Upper lobe of left lung (tissue), 6 donors: ENCODE results near the gene PACSIN3. TPM values are rescaled to one million over a fixed set of nuclear protein-coding genes. Genes with fewer than 3 reads are reported as not detected.

Source experiments
- ATAC-seq, 2 donors: fragments of 200-7000 bp; cut with Tn5 transposase; one replicate each; pipeline ENCODE4 v1.9.1; 2022; ENCODE audit warnings: mild to moderate bottlenecking in 2 of 2, moderate library complexity in 2 of 2; ENCODE audit not compliant: low FRiP score in 2 of 2
- DNase-seq, 2 donors: peaks; one replicate each; pipeline ENCODE4 v3.0.0-alpha.2; 2019 to 2020
- H3K27ac ChIP-seq, 4 donors: fragments of 200-600 bp; sonication (generic); one replicate each; pipeline ENCODE4 v1.5.1; 2016 to 2019
- H3K27me3 ChIP-seq, 4 donors: fragments of 200-600 bp; sonication (generic); one replicate each; pipeline ENCODE4 v1.5.1; 2017 to 2019
- H3K36me3 ChIP-seq, 4 donors: fragments of 200-600 bp; sonication (generic); one replicate each; pipeline ENCODE4 v1.5.1; 2016 to 2019
- H3K4me1 ChIP-seq, 4 donors: fragments of 200-600 bp; sonication (generic); one replicate each; pipeline ENCODE4 v1.5.1; 2018 to 2019
- H3K4me3 ChIP-seq, 4 donors: fragments of 200-600 bp; sonication (generic); one replicate each; pipeline ENCODE4 v1.5.1; 2017 to 2019; ENCODE audit warnings: mild to moderate bottlenecking in 2 of 4, moderate library complexity in 1 of 4
- H3K9me3 ChIP-seq, 4 donors: fragments of 200-600 bp; sonication (generic); one replicate each; pipeline ENCODE4 v1.5.1; 2018 to 2019
- EP300 ChIP-seq, 4 donors: sonication (generic); formaldehyde crosslinking; IDR thresholded peaks; one replicate each; pipeline ENCODE4 v1.5.1; 2017; ENCODE audit warnings: antibody characterized with exemption in 4 of 4, control low read depth in 2 of 4
- POLR2A ChIP-seq, 4 donors: fragments of 450-650 bp; IDR thresholded peaks; one replicate each; pipeline ENCODE4 v1.5.1; 2016 to 2017; ENCODE audit warnings: antibody characterized with exemption in 4 of 4, mild to moderate bottlenecking in 2 of 4
- POLR2AphosphoS5 ChIP-seq, 2 donors: sonication (generic); formaldehyde crosslinking; IDR thresholded peaks; one replicate each; pipeline ENCODE4 v1.5.1; 2017; ENCODE audit warnings: antibody characterized with exemption in 2 of 2
- WGBS, 2 donors: methylation state at CpG; one replicate each; pipeline ENCODE4 v1.1.5; 2017 to 2018; 5-methylcytosine and 5-hydroxymethylcytosine counted together
- total RNA-seq, 6 donors: library from RNA; depleted of rRNA in 4 of 6; stranded (reverse); fragments of >200 nt in 4 of 6; gene quantifications; one replicate each; pipeline versions ENCODE4 v1.1.0 to v1.2.1, GENCODE V29; 2016 to 2021
- TF ChIP-seq, protein P1 (sequence below), 6 experiments: fragments of 450-650 bp in 4 of 6; fragments of 200-600 bp in 2 of 6; sonication (generic) in 2 of 6; IDR thresholded peaks; one replicate each; pipeline ENCODE4 v1.5.1; 2016 to 2019; ENCODE audit warnings: antibody characterized with exemption in 6 of 6
- donor health status: DM: no; HTN: no; CAD: no; lungs with moderate emphysema.
- donor health status: DM: no; HTN: yes; CAD: no; lungs with severe emphysema.

The PACSIN3 gene
- total RNA-seq, 6 donors from 2014 or later, result 26.8 to 97.4 (median 52.8) TPM

DNA sequence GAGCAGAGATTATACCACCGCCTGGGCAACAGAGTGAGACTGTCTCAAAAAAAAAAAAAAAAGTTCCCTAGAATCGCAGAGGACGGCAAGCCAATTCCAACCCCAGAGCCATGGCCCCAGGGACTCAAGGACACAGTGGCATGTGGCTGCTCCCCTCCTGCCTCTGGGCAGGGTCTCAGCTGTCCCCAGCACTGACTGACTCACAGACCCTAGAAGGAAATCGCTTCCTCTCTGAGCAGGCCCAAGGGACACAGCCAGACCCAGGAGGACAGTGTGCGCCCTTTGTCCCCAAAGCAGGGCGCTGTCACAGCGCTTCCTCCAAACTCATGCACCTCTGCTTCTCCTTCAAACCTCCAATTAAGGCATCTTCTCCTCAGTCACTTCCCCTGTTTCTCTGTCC, 2.3 kb downstream of the PACSIN3 start:
- WGBS, 2 donors, result 77 to 89% methylated on average over 7 of the region's 7 CpGs
- Histone ChIP-seq H3K4me3 (no peak overlapping the region), H3K27me3 (peaks cover 0 to 18% (median 2%) of the 10 kb centered on the region in 4 donors), H3K4me1 (peaks cover 18 to 45% (median 37%) of the 10 kb centered on the region in 4 donors), H3K36me3 (peaks cover 0 to 13% (median 0%) of the 10 kb centered on the region in 4 donors), H3K9me3 (no peaks in the 10 kb centered on the region), H3K27ac (peak overlapping the region in 3 of 4 donors; percentile 85 to 87 (median 87))
- TF ChIP-seq EP300 (IDR thresholded peaks at IDR 0.05) (no peak), POLR2AphosphoS5 (IDR thresholded peaks at IDR 0.05) (no peak), POLR2A (IDR thresholded peaks at IDR 0.05) (no peak)
- TF ChIP-seq, protein P1, sequence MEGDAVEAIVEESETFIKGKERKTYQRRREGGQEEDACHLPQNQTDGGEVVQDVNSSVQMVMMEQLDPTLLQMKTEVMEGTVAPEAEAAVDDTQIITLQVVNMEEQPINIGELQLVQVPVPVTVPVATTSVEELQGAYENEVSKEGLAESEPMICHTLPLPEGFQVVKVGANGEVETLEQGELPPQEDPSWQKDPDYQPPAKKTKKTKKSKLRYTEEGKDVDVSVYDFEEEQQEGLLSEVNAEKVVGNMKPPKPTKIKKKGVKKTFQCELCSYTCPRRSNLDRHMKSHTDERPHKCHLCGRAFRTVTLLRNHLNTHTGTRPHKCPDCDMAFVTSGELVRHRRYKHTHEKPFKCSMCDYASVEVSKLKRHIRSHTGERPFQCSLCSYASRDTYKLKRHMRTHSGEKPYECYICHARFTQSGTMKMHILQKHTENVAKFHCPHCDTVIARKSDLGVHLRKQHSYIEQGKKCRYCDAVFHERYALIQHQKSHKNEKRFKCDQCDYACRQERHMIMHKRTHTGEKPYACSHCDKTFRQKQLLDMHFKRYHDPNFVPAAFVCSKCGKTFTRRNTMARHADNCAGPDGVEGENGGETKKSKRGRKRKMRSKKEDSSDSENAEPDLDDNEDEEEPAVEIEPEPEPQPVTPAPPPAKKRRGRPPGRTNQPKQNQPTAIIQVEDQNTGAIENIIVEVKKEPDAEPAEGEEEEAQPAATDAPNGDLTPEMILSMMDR (IDR thresholded peaks at IDR 0.05), result no peak
- no peak for DNase-seq
- no peak for ATAC-seq

DNA sequence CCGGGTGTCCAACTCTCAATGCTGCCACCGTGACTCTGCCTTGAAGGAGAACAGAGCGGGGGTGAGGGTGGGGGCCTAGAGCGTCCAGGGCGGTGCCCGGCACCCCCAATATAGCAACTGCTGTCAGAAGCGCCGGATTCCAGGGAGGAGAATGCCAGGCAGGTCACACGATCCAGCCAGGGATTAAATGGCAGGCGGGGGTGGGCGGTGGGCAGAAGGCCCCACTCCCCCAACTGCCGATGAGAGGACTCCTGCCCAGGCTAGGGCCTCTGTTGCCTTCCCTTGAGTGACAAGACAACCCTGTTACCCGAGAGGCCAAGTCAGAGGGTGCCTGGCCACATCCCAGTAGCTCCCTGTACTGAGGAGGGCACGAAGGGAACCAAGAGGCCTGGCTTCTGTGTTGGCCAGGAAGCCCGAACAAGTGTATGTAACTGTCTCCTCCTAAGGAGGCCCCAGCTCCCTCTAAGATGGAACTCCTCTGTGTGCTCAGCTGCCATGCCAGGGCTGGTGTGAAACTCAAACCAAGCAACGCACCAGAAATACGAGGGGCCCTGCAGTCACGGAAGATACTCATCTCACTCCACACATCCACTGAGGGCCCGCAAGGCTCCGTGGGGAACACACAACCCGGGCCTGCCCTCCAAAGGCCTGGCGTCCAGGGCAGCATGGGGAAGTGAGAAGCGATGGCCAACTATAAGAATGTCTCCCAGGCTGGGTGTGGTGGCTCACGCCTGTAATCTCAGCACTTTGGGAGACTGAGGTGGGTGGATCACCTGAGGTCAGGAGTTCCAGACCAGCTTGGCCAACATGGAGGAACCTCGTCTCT, 3.0 kb downstream of the PACSIN3 start:
- peaks cover 0 to 18% (median 2%) of the 10 kb centered on the region in 4 donors for H3K27me3 ChIP-seq
- no peaks in the 10 kb centered on the region for H3K9me3 ChIP-seq
- peaks cover 0 to 13% (median 2%) of the 10 kb centered on the region in 4 donors for H3K36me3 ChIP-seq
- no peak overlapping the region for H3K4me3 ChIP-seq
- TF ChIP-seq, protein P1 (IDR thresholded peaks at IDR 0.05), result no peak
- TF ChIP-seq POLR2A (IDR thresholded peaks at IDR 0.05) (no peak), EP300 (IDR thresholded peaks at IDR 0.05) (no peak)
- 90 to 94% methylated on average over 3 to 24 of the region's 25 CpGs for WGBS, 2 donors
- peaks cover 17 to 41% (median 36%) of the 10 kb centered on the region in 4 donors for H3K4me1 ChIP-seq
- no peak overlapping the region for H3K27ac ChIP-seq
- ATAC-seq (no peak), DNase-seq (peak in 1 of 2 donors; percentile 60)

DNA sequence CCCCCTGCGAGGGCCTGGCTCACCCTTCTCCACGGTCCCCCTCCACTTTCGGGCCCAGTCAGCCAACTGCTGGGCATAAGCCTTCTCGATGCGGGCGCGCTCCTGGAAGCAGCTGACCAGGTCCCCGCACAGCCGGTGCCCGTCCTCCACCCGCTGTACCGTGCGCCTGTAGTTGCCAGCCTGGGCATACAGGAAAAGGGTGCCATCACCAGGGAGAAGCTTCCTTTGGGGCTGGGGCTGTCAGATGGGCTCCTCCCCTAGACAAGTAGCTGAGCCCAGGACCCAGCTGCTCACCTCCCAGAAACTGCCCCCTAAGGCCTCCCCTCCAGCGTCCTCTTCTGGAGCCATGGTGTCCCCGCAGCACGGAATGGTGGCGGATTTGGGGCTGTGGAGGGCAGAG, 3.9 kb downstream of the PACSIN3 start:
- ATAC-seq, result no peak
- DNase-seq, result peak in 1 of 2 donors; percentile 64
- peaks cover 0 to 13% (median 2%) of the 10 kb centered on the region in 4 donors for H3K36me3 ChIP-seq

DNA sequence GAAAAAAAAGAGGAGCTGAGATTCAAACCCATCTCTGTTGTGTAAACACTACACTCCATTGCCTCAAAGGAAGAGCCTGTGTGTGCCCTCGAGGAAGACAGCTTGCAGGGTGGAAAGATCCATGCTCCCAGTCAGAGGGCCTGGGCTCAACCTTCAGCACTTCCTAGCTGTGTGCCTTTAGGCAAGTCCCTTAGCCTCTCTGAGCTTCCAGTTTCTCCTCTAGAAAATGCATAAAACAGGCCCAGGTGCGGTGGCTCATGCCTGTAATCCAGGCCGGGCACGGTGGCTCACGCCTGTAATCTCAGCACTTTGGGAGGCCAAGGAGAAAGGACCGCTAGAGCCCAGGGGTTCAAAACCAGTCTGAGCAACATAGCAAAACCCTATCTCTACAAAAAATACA, 5.0 kb downstream of the PACSIN3 start:
- TF ChIP-seq POLR2AphosphoS5 (IDR thresholded peaks at IDR 0.05) (no peak), EP300 (IDR thresholded peaks at IDR 0.05) (no peak)
- Histone ChIP-seq H3K9me3 (no peaks in the 10 kb centered on the region), H3K4me3 (no peak overlapping the region), H3K27me3 (peaks cover 0 to 10% (median 2%) of the 10 kb centered on the region in 4 donors), H3K27ac (no peak overlapping the region), H3K36me3 (peaks cover 0 to 13% (median 2%) of the 10 kb centered on the region in 4 donors), H3K4me1 (peaks cover 10 to 32% (median 29%) of the 10 kb centered on the region in 4 donors)
- ATAC-seq, result no peak
- DNase-seq, result no peak
- WGBS, 2 donors, result 80 to 91% methylated on average over 6 of the region's 6 CpGs

More for the DNA sequence above, 3.9 kb downstream of the PACSIN3 start:
- TF ChIP-seq POLR2A (IDR thresholded peaks at IDR 0.05) (no peak), EP300 (IDR thresholded peaks at IDR 0.05) (no peak), POLR2AphosphoS5 (IDR thresholded peaks at IDR 0.05) (no peak)
- TF ChIP-seq, protein P1 (IDR thresholded peaks at IDR 0.05), result no peak
- H3K27ac ChIP-seq, result no peak overlapping the region
- WGBS, 2 donors, result 96 to 97% methylated on average over 15 to 17 of the region's 17 CpGs
- H3K9me3 ChIP-seq, result no peaks in the 10 kb centered on the region
- H3K27me3 ChIP-seq, result peaks cover 0 to 12% (median 2%) of the 10 kb centered on the region in 4 donors
- peaks cover 21 to 40% (median 37%) of the 10 kb centered on the region in 4 donors for H3K4me1 ChIP-seq
- H3K4me3 ChIP-seq, result no peak overlapping the region

DNA sequence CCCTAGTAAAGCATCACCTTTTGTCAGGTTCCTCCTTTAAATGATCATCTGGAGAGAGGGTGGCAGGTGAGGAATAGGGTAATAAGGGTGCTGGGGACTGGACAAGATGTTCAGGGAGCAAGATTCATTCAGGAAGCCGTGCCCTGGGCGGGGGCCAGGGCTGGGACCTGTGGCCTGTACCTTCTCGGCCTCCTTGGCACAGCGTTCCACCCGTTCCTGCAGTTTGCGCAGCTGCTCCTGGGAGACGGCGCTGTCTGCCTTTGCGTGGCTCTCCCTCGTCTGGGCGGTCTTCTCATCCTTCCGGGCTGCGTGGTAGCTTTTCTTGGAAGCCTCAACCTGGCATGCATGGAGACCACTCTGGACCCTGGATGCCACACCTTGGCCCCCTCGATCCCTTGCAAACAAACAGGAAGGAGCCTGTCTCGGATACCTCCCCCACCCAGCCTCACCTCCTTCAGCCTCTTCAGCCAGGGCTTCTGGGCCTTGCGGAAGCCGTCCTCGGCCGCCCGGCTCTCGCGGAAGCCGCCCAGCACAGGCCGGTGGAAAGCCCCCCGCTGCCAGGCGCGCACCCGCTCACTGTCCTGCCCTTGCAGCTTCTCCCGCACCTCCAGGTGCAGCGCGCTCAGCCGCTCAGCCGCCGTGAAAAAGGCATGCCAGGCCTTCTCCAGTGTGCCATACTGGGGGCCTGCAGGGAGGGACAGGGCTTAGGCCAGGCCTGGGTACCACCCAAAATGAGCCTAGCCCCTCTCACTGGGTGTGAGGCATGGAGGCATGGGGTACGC, 6.0 kb downstream of the PACSIN3 start:
- Histone ChIP-seq H3K4me1 (peaks cover 19 to 33% (median 30%) of the 10 kb centered on the region in 4 donors), H3K27me3 (peaks cover 0 to under 1% (median under 1%) of the 10 kb centered on the region in 4 donors), H3K27ac (no peak overlapping the region), H3K9me3 (no peaks in the 10 kb centered on the region), H3K36me3 (peaks cover 0 to 13% (median 4%) of the 10 kb centered on the region in 4 donors), H3K4me3 (no peak overlapping the region)
- 94 to 96% methylated on average over 15 to 35 of the region's 35 CpGs for WGBS, 2 donors
- TF ChIP-seq EP300 (IDR thresholded peaks at IDR 0.05) (no peak), POLR2A (IDR thresholded peaks at IDR 0.05) (no peak), POLR2AphosphoS5 (IDR thresholded peaks at IDR 0.05) (no peak)
- TF ChIP-seq, protein P1 (IDR thresholded peaks at IDR 0.05), result no peak
- ATAC-seq (no peak), DNase-seq (peak in 1 of 2 donors; percentile 82)
